ENCODE measurements around the gene BPI.
"Not testable (repeated sequence)": the region's sequence is repeated elsewhere in the genome, so short reads cannot be mapped to it uniquely, and the experiment has no call there.

Gene BPI

GRCh38 chr20:38306379-38306778 lies 2.4 kb downstream of the BPI start:
- no peak for DNase-seq

- no peak for DNase-seq
Measured at GRCh38 chr20:38307371-38308046, 3.6 kb downstream of the BPI start.

GRCh38 chr20:38308047-38308438 lies 4.1 kb downstream of the BPI start:
- DNase-seq, result no peak

GRCh38 chr20:38308447-38308846 lies 4.5 kb downstream of the BPI start:
- no peak for DNase-seq

- DNase-seq, result no peak
Measured at GRCh38 chr20:38311091-38311490, 7.1 kb downstream of the BPI start.

- no peak for DNase-seq
Measured at GRCh38 chr20:38311491-38311890, 7.5 kb downstream of the BPI start.

GRCh38 chr20:38313676-38314075 lies 9.7 kb downstream of the BPI start:
- DNase-seq, result no peak

- not testable (repeated sequence) for DNase-seq
Measured at GRCh38 chr20:38314350-38314749, 10.4 kb downstream of the BPI start.

- peak; percentile 12 for DNase-seq
Measured at GRCh38 chr20:38315290-38315966, 11.5 kb downstream of the BPI start.

GRCh38 chr20:38316341-38316740 lies 12.4 kb downstream of the BPI start:
- DNase-seq, result no peak

GRCh38 chr20:38317422-38317821 lies 13.5 kb downstream of the BPI start:
- DNase-seq, result peak; percentile 25

- no peak for DNase-seq
Measured at GRCh38 chr20:38320221-38320620, 16.3 kb downstream of the BPI start.

- peak; percentile 69 for DNase-seq
Measured at GRCh38 chr20:38321959-38322598, 18.1 kb downstream of the BPI start.

- DNase-seq, result no peak
Measured at GRCh38 chr20:38324159-38324558, 20.2 kb downstream of the BPI start.

GRCh38 chr20:38325167-38325566 lies 21.2 kb downstream of the BPI start:
- DNase-seq, result no peak

GRCh38 chr20:38325905-38326304 lies 21.9 kb downstream of the BPI start:
- DNase-seq, result no peak

GRCh38 chr20:38326309-38326708 lies 22.4 kb downstream of the BPI start:
- DNase-seq, result no peak

- DNase-seq, result no peak
Measured at GRCh38 chr20:38330638-38331037, 26.7 kb downstream of the BPI start.

GRCh38 chr20:38331245-38331644 lies 27.3 kb downstream of the BPI start:
- no peak for DNase-seq

GRCh38 chr20:38331814-38332213 lies 27.9 kb downstream of the BPI start:
- no peak for DNase-seq

- DNase-seq, result no peak
Measured at GRCh38 chr20:38334016-38334415, 30.1 kb downstream of the BPI start.

GRCh38 chr20:38336726-38337125 lies 32.8 kb downstream of the BPI start:
- DNase-seq, result no peak

GRCh38 chr20:38337561-38338140 lies 33.7 kb downstream of the BPI start:
- peak; percentile 86 for DNase-seq
